ENCODE measurements around the gene RGS14. TPM values are rescaled to one million over a fixed set of nuclear protein-coding genes. Genes with fewer than 3 reads are reported as not detected.
"Not testable (repeated sequence)": the region's sequence is repeated elsewhere in the genome, so short reads cannot be mapped to it uniquely, and the experiment has no call there.

The RGS14 gene
- total RNA-seq, 1 experiment from 2014 or later: 10.2 TPM

DNA sequence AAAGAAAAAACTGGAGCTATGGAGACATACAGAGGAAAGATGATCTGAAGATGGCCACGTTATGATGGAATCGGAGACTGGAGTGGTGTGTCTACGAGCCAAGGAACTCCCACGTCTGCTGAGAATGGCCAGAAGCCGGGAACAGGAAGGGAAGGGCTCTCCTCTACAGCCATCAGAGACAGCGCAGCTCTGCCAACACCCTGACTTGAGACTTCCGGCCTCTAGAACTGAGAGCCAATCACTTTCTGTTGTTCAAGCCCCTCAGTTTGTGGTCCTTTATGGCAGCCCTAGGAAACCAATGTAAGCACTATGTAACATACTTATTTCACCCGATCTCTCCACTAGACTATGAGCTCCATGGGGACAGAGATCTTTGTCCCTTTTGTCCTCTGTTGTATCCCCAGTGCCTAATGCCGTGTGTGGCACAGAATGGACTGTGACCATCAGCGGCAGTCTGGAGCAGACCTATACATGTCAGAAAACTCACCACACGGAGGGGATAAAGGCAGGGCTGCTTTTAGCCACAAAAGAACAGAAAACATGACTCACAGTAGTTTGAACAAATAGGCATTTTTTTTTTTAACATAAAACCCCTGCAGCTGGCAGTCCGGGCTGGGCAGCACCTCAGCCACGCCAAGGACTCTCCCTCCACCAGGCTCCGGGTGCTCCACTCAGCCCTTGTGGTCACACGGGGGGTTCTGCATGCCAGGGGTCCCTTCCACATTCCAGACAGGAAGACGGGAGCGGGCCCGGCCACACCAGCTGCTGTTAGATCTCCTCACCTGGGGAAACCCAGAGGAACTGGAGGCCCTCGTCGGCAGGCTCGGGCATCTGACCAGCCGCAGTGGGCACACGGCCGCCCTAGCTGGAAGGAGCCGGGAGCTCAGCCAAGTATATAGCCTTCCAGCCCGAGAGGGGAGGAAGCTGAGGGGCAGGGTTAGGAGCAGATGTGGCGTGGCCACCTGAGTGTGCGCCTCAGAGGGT, 29.9 kb upstream of the RGS14 start:
- DNase-seq (ENCODE audit: low read depth): peak; percentile 53

DNA sequence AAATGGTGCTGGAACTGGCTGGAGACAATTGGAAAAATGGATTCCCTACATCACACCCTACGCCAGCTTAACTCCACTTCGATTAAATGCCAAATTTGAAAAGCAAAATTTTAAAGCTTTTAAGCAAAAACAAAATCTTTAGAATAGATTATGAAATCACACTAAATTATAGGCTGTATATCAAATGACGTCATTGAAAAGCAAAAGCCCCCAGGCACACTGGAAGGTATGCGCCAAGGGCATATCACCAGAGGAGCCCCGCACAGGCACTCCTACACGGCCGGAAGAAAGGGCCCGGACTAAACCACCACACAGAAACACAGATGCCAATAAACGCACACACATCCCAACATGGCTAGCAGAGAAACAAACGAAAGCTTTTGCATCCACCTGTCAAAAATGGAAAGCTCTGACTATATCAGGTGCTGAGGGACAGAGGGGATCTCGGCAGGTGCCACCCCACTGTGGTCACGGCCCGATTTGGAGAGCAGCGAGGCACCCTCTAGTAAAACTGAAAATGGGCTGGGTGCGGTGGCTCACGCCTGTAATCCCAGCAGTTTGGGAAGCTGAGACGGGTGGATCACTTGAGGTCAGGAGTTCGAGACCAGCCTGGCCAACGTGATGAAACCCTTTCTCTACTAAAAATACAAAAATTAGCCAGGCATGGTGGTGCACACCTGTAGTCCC, 29.0 kb upstream of the RGS14 start:
- DNase-seq (ENCODE audit: low read depth): no peak

DNA sequence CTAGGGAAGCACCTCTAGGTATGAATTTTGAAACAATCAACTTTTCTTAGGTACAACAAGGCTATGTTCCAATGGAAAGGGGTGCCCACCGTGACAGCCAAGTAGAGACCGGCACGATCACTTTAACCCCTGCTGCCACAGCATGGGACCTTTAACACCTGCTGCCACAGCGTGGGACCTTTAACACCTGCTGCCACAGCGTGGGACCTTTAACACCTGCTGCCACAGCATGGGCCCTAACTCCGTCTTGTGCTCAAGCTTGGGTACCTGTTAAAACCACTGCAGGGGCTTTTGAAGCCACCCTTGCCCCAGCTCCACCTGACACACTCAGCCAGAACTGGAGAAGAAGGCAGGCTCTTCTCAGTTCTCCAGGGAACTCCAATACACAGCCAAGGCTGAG, 27.8 kb upstream of the RGS14 start:
- DNase-seq (ENCODE audit: low read depth): no peak

DNA sequence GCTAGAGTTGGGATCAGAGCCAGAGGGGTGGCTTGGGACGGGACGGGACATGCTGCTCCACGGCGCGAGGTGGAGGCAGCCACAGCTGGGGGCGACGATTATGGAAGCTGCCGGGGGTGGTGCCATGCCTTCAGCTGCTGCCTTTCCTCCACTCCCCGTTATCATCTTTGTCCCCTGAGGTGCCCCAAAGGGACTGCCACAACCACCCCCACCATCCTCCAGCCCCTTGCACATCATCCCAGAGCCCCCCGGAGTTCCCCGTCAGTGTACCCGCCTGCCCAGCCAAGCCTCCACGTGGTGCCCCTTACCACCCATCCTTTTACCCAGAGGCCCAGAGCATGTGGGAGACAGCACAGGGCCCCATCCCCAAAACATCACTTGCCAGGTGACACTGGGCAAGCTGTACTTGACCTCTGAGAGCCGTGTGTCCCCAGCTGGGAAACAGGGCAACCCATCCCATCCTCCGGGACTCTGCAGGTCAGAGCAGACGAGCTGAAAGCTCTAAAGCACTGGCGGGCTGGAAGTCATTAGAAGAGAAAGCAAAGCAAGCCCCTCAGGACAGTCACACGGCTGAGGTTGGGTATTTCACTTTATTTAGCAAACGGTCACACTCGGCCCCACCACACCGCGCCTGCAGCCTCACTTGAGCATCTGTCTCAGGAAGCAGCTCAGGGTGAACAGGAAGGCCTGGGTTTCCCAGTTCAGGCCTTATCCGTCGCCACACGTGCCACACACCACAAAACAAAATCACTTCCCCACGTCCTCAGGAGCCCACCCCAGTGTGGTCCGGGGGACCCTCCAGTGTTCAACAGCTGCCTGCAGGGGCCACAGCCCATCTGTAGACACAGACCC, 26.5 kb upstream of the RGS14 start:
- no peak for DNase-seq (ENCODE audit: low read depth)

DNA sequence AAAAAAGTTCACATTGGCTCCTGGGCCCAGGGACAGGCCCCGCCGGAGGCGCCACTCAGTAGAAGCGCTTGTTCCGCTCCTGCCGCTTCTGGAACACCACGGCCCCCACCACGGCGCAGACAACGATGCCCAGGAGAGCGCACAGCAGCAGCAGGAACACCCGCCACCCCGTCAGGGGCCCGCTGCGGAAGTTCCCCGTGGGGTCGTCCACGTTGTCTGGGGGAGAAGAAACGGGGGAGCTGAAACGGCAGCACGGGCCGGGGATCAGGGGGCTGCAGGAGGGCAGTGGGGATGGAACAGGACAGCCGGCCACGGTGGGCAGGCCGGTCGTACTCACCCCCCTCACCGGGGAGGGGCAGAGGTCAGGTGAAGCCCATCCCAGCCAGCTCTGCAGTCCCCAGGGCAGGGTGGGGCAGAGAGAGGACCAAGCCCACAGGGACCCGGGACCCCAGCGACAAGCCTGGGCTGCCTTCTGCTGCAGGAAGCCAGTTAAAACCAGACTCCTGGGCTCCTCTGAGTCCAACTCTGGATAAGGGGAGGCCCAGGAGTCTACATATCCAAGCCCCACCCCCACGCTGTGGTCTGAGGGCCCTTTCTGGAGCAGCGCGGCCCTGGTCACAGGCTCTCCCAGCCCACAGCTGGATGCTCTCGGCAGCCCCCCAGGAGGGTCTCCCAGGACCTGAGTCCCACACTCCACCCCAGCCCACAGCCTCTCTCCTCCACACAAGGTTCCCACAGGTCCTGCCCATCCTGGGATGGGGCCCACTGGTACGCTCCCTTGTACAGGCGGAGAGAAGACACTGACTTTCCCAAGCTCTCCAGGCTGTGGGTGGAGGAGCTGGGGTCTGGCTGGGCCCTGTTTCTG, 25.5 kb upstream of the RGS14 start:
- DNase-seq (ENCODE audit: low read depth): no peak

DNA sequence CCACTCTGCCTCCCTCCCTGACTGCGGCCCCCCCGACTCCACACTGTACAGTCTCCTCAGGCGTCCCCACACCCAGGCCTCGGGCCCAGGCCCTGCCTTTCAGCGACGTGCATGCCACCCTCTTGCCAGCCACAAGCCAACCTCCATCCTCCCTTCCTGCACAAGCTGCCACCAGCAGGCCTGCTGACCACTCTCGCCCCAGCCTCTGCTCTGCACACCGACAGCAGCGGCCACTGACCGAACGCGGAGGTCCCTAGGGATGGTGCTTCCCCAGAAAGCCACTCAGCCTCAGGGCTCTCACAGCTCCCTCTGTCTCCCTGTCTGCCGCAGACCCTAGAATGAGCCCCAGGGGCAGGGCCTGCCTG, 24.8 kb upstream of the RGS14 start:
- DNase-seq (ENCODE audit: low read depth): no peak

DNA sequence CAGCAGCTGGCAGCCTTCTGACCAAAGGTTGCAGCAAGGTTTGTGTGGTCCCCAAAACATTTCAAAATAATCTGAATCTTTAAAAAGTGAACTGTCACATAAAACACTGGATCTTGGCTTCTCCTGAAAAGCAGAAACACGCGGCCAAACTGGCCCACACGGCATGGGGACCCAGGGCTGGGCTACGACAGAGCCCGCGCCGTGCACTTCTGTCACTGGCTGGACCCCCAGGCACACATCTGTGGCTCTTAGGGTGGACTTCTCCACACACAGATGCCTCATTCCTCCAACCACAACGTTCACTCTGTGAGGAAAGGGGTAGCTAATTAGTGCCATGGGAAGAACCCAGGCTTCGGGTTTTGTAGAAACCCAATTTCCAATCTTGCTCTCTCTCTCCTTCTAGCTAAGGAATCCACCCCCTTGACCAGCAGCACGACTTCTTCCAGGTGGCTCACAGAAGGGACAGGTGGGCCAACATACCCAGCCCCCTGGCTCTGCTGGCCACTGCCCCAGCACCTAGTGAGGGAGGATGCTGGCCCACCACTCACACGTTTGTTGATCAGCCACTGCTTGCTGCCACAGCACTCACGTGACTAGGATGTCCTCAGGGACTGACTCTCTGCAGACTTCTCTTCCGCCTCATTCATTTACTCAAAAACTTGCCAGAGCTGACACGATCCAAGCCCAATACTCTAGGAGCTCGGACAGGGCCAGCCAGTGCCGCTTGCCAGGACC, 24.1 kb upstream of the RGS14 start:
- no peak for DNase-seq (ENCODE audit: low read depth)

DNA sequence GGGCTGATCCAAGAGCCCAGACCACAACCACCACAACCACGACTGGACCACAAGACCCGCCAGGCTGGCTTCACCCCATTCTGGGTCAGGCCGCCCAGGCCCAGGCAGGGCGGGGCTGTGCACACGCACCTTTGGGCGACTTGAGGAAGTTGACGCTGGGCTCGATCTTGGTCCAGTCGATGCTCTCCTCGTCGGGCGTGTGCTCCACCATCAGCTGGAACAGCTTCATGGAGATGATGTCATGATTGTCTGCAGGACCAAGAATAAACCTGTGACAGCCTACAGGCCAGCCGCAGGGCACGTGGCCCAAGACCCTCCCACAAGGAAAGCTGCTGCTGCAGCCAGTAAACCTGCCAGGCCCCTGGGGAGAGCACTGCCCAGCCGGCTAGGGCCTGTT, 23.6 kb upstream of the RGS14 start:
- DNase-seq (ENCODE audit: low read depth): no peak

DNA sequence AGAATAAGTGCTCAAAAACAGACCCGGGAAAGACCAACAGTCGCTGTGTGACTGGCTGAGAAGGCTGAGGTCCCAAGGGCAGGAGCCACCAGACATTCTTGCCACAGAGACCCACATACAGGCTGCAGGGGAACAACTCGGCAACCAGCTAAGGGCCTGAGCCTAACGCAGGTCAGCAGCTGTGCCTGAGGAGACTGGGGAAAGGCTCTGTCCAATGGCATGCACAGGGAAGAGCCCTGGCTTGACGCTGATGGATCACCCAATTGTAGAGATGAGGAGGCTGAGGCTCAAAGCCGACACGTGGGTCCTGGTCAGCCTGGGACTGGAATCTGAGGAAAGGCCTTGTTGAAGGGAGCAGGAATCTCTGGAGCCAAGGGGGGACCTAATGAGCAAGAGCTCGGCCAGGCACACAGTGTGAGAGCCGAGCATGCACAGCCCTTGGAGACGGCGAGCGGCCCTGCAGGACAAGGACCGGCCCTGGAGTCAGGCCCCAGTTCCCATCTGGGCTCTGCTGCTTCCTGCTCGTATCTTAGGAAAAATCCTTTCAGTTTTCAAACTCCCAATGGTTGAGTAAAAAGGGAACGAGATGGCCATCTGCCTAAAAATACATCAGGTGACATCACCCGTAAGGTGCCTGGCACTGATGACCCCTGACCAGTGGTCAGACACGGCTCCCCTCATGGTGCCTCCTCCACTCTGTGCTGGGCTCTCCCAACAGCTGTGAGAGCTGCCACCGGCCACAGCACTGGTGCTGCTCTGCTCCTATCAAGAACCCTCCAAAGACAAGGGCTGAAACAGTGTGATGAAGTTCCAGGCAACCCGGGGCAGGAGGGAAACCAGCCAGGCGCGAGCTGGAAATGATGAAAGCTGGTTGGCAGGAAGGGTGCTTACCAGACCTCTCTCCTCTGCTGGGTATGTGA, 22.7 kb upstream of the RGS14 start:
- DNase-seq (ENCODE audit: low read depth): no peak

DNA sequence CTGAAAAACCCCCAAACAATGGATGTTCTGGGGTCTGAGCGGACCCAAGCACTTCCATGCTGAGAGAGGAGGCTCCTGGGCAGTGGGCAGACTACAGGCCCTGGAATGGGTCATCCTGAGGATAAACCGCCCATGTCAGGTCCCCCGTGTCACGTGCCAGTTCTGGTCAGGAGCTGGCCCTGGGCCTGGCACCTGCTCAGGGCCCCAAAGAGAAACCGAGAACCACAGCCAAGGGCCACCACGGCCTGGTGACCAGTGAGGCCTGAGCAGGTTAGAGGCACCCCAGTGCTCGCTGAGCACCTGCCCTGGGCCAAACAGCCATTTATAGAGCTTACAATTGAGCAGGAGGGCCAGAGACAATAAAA, 22.0 kb upstream of the RGS14 start:
- no peak for DNase-seq (ENCODE audit: low read depth)

DNA sequence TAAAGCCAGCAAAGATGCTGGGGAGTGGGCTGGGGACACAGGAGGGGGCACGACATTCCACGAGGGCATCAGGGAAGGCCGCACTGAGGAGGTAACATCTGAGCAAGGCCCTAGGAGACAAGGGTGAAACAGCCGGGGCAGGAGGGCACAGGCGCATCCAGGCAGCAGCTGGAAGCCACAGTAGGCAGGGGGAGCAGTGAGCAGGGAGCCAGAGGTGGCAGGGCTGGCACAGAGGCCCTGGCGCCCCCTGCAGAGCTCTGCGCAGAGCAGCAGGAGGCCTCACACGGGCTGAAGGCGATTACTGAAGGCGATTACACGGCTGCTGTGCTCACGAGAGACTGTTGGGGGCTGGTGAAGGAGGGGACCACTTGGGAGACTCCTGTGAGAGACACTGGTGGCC, 21.6 kb upstream of the RGS14 start:
- DNase-seq (ENCODE audit: low read depth): peak; percentile 7

DNA sequence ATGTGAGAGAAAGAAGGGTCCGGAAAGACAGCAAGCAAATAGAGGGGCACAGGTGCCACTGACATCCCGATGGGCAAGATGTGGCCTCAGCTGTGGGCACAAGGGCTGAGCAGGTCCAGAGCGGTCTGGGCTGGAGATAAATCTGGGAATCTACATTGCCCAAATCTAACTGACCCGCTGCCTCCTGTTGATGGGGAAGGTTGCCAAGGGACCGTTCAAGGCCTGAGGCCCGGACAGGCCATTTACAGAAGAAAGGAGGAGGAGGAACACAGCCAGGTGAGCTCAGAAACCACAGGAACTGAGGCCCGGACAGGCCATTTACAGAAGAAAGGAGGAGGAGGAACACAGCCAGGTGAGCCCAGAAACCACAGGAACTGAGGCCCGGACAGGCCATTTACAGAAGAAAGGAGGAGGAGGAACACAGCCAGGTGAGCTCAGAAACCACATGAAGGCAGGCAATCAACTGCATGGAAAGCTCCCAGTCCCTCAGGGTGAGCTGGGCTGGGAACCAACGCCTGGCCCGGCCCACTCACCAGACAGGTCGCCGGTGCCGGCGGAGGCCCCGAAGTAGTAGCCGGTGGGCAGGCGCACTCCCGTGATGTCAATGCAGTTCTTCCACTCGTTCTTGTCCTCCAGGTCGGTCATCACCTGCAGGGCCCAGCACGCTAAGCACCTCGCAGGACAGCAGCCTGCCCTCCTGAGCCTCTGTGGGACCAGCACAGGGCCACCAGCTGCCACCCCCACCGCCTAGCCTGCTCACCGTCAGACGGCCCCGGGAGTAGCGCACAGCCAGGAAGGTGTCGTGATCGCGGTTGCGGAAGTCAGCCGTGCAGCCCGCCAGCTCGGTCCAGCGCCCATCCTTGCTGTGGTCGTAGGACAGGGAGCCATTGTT, 20.9 kb upstream of the RGS14 start:
- no peak for DNase-seq (ENCODE audit: low read depth)

DNA sequence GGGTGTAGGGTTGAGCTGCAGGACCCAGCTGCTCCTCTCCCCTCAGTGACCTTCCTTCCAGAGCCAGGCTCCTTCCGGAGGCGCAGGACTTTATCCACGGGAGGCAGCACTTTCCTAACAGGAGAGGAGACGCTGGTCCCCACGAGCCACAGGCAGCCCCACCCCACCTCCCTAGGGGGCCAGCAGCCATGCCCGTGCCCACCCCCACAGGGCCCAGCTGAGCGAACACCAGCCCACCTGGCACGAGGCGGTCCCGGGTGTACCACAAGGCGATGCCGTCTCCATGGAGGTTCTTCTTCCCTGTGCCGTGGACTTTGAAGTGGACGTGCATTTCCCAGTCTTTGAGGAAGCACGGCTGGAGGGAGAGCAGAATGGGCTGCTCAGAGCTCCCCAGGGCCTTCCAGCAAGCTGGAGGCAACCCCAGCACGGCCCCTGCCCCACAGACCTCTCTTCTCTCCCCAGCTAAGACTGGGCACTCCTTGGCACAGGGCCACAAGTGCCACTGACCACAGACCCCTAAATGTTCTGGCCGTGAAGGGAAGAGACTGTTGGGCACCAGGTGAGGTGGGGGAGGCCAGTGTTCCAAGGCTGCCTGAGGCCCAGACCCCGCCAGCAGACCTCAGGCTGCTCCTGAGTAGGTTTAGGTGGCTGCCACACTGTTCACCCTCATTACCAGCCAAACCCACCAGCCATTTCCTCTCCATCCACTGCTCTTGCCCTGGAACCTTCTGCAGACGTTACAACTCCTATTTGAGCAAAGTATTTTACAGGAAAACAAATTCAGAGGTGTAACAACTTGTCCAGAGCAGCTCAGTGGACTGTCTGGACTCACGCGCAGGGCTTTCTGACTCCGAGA, 19.2 kb upstream of the RGS14 start:
- no peak for DNase-seq (ENCODE audit: low read depth)

DNA sequence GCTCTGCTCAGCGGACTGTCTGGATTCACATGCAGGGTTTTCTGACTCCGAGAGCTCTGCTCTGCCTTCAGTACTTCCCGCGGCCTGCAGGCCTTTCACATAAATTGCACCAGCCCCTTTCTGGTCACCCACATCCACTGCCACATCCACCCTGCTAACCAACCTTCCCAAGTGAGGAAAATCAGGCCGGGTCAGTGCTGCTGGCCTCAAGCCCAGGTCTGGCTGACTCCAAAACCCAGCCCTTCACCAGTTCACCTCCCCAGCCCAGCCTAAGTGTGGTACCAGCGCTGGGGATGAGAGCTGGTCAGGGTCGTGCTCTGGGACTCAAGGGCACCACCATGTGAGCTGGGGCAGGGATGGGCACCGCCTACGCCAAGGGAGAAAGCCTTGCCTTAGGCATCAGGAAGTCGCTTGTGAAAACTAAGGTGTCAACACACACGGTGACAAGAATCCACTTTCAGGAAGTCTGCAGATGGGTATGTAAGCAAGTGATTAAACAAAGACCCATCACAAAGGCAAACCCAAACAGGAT, 18.6 kb upstream of the RGS14 start:
- no peak for DNase-seq (ENCODE audit: low read depth)

DNA sequence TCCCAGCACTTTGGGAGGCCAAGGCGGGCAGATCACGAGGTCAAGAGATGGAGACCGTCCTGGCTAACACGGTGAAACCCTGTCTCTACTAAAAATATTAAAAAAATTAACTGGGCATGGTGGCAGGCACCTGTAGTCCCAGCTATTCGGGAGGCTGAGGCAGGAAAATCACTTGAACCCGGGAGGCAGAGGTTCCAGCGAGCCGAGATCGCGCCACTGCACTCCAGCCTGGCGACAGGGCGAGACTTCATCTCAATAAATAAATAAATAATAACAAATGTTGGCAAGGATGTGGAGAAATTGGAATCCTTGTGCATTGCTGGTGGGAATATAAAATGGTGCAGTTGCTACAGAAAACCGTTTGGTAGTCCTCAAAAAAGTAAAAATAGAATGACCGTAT, 14.7 kb upstream of the RGS14 start:
- DNase-seq (ENCODE audit: low read depth): not testable (repeated sequence)

DNA sequence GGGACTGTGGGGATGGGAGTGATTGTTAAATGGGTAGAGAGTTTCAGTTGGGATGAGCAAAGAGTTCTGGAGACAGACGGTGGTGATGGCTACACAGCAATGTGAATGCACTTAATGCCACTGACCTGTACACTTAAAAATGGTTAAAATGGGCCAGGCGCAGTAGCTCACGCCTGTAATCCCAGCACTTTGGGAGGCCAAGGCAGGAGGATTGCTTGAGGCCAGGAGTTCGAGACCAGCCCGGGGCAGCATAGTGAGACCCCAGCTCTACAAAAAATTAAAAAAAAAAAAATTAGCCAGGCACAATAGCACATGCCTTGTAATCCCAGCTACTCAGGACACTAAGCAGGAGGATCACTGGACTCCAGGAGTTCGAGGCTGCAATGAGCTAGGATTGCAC, 13.9 kb upstream of the RGS14 start:
- DNase-seq (ENCODE audit: low read depth): no peak

DNA sequence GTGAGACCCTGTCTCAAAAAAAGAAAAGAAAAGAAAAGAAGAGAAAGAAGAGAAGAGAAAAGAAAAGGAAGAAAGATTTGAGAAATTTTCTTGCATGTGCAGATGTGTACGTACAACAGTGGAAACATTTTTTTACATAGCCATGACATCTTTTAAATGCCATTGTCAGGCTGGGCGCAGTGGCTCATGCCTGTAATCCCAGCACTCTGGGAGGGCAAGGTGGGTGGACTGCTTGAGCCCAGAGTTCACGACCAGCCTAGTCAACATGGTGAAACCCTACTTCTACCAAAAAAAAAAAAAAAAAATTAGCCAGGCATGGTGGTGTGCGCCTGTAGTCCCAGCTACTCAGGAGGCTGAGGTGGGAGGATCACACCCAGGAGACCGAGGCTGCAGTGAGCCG, 12.8 kb upstream of the RGS14 start:
- no peak for DNase-seq (ENCODE audit: low read depth)
